Activated CD4-positive, alpha-beta T cell treated with anti-CD3 and anti-CD28 coated beads, Interleukin-2, amount 10 ng/mL, durations not matched to agents 7 days and 5 days (primary cell): Measurements from ENCODE around the gene TBC1D14. TPM values are rescaled to one million over a fixed set of nuclear protein-coding genes. Genes with fewer than 3 reads are reported as not detected.
A peak's percentile ranks its signal among the peaks of the same experiment; 100 is the strongest.

ENCODE experiments used
- CTCF ChIA-PET: fragments of 350-600 bp; sonication (Branson Sonifier 250); formaldehyde crosslinking; loops from one replicate; lab custom pipeline; 2021; ENCODE audit warnings: antibody characterized with exemption; lab: Charles Lee
- POLR2A ChIA-PET: fragments of 350-600 bp; sonication (Branson Sonifier 250); formaldehyde crosslinking; loops from one replicate; lab custom pipeline; 2021; ENCODE audit warnings: antibody characterized with exemption; lab: Charles Lee
- DNase-seq: peaks from one replicate; pipeline ENCODE4 v3.0.0-alpha.2; 2020
- H3K27ac Mint-ChIP-seq: one replicate; pipeline ENCODE4 v1.8.0; 2021; ENCODE audit warnings: mild to moderate bottlenecking, moderate library complexity, mixed read lengths
- H3K27me3 Mint-ChIP-seq: one replicate; pipeline ENCODE4 v1.8.0; 2021; ENCODE audit warnings: mixed read lengths
- H3K36me3 Mint-ChIP-seq: one replicate; pipeline ENCODE4 v1.8.0; 2021; ENCODE audit warnings: low read depth, mixed read lengths
- H3K4me1 Mint-ChIP-seq: one replicate; pipeline ENCODE4 v1.8.0; 2021; ENCODE audit warnings: mixed read lengths
- H3K4me3 Mint-ChIP-seq: one replicate; pipeline ENCODE4 v1.8.0; 2021; ENCODE audit warnings: mild to moderate bottlenecking, moderate library complexity, mixed read lengths
- H3K9me3 Mint-ChIP-seq: one replicate; pipeline ENCODE4 v1.8.0; 2021; ENCODE audit warnings: mixed read lengths
- total RNA-seq, 2 experiments: library from RNA; stranded (reverse); gene quantifications; one replicate each; pipeline ENCODE4 v1.2.3, GENCODE V29; 2021

The TBC1D14 gene
- total RNA-seq, 2 experiments from 2014 or later, result 50.1 to 50.2 TPM

GRCh38 chr4:6962211-6963041, 52.8 kb downstream of the TBC1D14 start:
- no peak for DNase-seq
- H3K27ac Mint-ChIP-seq, result no peak overlapping the region
- CTCF ChIA-PET, result interaction anchor here (1.4 kb wide), 1 partner anchor 11 kb away, joined by 11 read pairs; no protein-coding TSS in a partner anchor
- no peaks in the 10 kb centered on the region for H3K9me3 Mint-ChIP-seq
- H3K36me3 Mint-ChIP-seq, result no peaks in the 10 kb centered on the region
- peaks cover 13% of the 10 kb centered on the region for H3K4me1 Mint-ChIP-seq
- H3K27me3 Mint-ChIP-seq, result no peaks in the 10 kb centered on the region
- POLR2A ChIA-PET, result no interaction called here
- H3K4me3 Mint-ChIP-seq, result no peak overlapping the region

GRCh38 chr4:6963139-6963611, 53.5 kb downstream of the TBC1D14 start:
- no peak overlapping the region for H3K27ac Mint-ChIP-seq
- ChIA-PET CTCF (interaction anchor here (1.4 kb wide), 1 partner anchor 11 kb away, joined by 11 read pairs; no protein-coding TSS in a partner anchor), POLR2A (no interaction called here)
- no peak for DNase-seq
- no peaks in the 10 kb centered on the region for H3K9me3 Mint-ChIP-seq
- H3K4me1 Mint-ChIP-seq, result peaks cover 12% of the 10 kb centered on the region
- peaks cover 2% of the 10 kb centered on the region for H3K36me3 Mint-ChIP-seq
- H3K4me3 Mint-ChIP-seq, result no peak overlapping the region
- no peaks in the 10 kb centered on the region for H3K27me3 Mint-ChIP-seq

DNA sequence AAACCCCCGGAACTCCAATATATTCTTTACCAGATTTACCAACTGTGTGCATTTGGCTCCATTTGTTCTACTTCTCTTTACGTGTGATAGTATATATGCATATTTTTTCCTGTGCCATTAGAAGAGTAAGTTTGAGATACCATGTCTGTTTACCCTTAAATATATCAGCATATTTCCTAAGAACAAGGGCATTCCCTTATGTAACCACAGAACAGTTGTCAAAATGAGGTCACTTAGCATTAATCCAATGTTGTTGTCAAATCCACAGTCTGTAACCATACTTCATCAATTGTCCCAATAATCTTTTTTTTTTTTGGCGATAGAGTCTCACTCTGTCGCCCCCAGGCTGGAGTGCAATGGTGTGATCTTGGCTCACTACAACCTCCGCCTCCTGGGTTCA, 55.2 kb downstream of the TBC1D14 start:
- ChIA-PET CTCF (interaction anchor here (2.0 to 2.1 kb wide), 2 partner anchors 9 to 17 kb away, joined by 4 to 8 read pairs; no protein-coding TSS in a partner anchor), POLR2A (no interaction called here)
- H3K27me3 Mint-ChIP-seq, result no peaks in the 10 kb centered on the region
- no peak for DNase-seq
- no peaks in the 10 kb centered on the region for H3K9me3 Mint-ChIP-seq
- H3K27ac Mint-ChIP-seq, result no peak overlapping the region
- peaks cover 5% of the 10 kb centered on the region for H3K36me3 Mint-ChIP-seq
- H3K4me3 Mint-ChIP-seq, result no peak overlapping the region
- H3K4me1 Mint-ChIP-seq, result peaks cover 12% of the 10 kb centered on the region

- H3K36me3 Mint-ChIP-seq, result peaks cover 5% of the 10 kb centered on the region
- no peak overlapping the region for H3K4me3 Mint-ChIP-seq
- no peaks in the 10 kb centered on the region for H3K9me3 Mint-ChIP-seq
- H3K27me3 Mint-ChIP-seq, result no peaks in the 10 kb centered on the region
- CTCF ChIA-PET, result interaction anchor here (0.6 to 2.1 kb wide), 3 partner anchors 9 to 49 kb away, joined by 3 to 8 read pairs (median 4); no protein-coding TSS in a partner anchor
- DNase-seq, result no peak
- peaks cover 12% of the 10 kb centered on the region for H3K4me1 Mint-ChIP-seq
- no peak overlapping the region for H3K27ac Mint-ChIP-seq
- POLR2A ChIA-PET, result no interaction called here
Observed at GRCh38 chr4:6965329-6965728, 55.7 kb downstream of the TBC1D14 start.

DNA sequence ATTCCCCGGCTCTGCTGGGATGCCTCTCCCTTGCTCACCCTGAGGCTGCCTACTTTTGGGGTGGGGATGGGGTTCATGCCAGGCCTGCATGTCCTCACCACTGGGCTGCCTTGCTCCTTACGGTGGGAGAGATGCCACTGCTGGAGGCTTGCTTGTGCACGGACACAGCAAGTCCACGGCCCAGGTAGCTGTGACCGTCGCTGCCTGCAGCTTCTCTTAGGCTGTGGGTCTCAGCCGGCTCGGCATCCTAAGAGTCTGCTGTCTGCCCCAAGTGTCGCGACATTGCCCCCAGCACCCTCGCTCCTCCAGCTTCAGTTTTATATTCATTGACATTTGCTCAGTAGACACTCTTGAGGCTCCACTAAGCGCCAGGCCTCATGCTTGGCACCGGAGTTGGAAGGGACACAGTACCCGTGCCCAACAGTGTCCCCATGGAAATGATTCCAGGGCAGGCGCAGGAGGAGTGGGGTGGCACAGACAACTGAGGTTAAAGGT, 58.3 kb downstream of the TBC1D14 start:
- H3K4me1 Mint-ChIP-seq, result peaks cover 14% of the 10 kb centered on the region
- no peaks in the 10 kb centered on the region for H3K9me3 Mint-ChIP-seq
- no peaks in the 10 kb centered on the region for H3K27me3 Mint-ChIP-seq
- no peak overlapping the region for H3K27ac Mint-ChIP-seq
- POLR2A ChIA-PET, result no interaction called here
- no peak for DNase-seq
- no peak overlapping the region for H3K4me3 Mint-ChIP-seq
- CTCF ChIA-PET, result interaction anchor here (2.1 kb wide), 1 partner anchor 17 kb away, joined by 7 read pairs; no protein-coding TSS in a partner anchor
- peaks cover 5% of the 10 kb centered on the region for H3K36me3 Mint-ChIP-seq

- Mint-ChIP-seq H3K36me3 (peaks cover 5% of the 10 kb centered on the region), H3K4me1 (peaks cover 17% of the 10 kb centered on the region), H3K27ac (no peak overlapping the region), H3K4me3 (no peak overlapping the region), H3K9me3 (no peaks in the 10 kb centered on the region), H3K27me3 (no peaks in the 10 kb centered on the region)
- CTCF ChIA-PET, result interaction anchor here (0.6 to 2.1 kb wide), 2 partner anchors 16 to 1088 kb away, joined by 3 to 7 read pairs; no protein-coding TSS in a partner anchor
- POLR2A ChIA-PET, result no interaction called here
- no peak for DNase-seq
Observed at GRCh38 chr4:6968496-6968895, 58.9 kb downstream of the TBC1D14 start.

GRCh38 chr4:6969826-6970800, 60.5 kb downstream of the TBC1D14 start:
- DNase-seq, result no peak
- no peaks in the 10 kb centered on the region for H3K9me3 Mint-ChIP-seq
- H3K27me3 Mint-ChIP-seq, result no peaks in the 10 kb centered on the region
- ChIA-PET CTCF (interaction anchor here (0.7 to 0.9 kb wide), 2 partner anchors 9 to 28 kb away, joined by 3 to 4 read pairs; no protein-coding TSS in a partner anchor), POLR2A (no interaction called here)
- H3K4me1 Mint-ChIP-seq, result peaks cover 18% of the 10 kb centered on the region
- no peak overlapping the region for H3K4me3 Mint-ChIP-seq
- peaks cover 5% of the 10 kb centered on the region for H3K36me3 Mint-ChIP-seq
- no peak overlapping the region for H3K27ac Mint-ChIP-seq

DNA sequence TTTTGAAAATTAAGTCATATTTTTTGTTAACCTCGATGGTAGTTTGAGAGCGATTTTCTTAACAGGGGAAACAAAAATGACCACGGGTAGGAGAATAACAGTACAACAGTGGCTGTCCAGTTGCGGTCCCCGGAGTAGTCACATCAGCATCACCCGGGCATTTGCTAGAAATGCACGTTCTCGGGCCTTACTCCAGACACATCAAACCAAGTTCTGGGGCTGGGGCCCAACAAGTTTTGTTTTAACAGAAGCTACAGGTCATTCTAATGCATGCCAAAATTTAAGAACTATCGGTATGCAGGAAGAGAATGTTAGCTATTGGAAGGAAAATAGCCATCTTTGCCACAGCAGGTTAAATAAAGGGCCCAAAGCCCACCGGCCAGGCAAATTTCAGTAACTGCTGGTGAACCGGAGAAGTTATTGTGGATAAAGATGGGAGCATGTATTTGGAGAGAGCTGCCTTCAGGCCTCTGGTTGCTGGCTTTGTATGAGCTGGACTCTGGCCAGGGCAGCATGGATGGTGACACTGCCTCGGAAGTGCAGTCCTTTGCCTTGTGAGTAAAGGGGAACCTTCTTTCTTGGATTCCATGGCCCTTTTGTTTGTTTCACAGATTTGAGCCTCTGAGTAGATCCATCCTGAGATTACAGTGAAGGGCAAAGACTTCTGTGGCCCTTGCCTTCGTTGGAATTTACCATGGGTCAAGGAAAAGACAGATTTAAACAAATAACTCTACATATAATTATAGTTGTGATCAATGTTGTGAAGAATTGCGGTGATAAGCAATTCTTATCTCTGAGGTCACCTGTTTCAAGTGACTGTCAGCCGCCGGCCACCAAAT, 62.1 kb downstream of the TBC1D14 start:
- peaks cover 11% of the 10 kb centered on the region for H3K36me3 Mint-ChIP-seq
- ChIA-PET POLR2A (no interaction called here), CTCF (interaction anchor here (0.9 to 1.6 kb wide), 2 partner anchors 15 to 71 kb away, joined by 3 read pairs; a partner anchor contains a TSS)
- H3K4me3 Mint-ChIP-seq, result no peak overlapping the region
- no peak for DNase-seq
- no peaks in the 10 kb centered on the region for H3K27me3 Mint-ChIP-seq
- peaks cover 19% of the 10 kb centered on the region for H3K4me1 Mint-ChIP-seq
- H3K27ac Mint-ChIP-seq, result no peak overlapping the region
- no peaks in the 10 kb centered on the region for H3K9me3 Mint-ChIP-seq

- H3K27me3 Mint-ChIP-seq, result no peaks in the 10 kb centered on the region
- ChIA-PET POLR2A (no interaction called here), CTCF (interaction anchor here (0.9 to 1.6 kb wide), 2 partner anchors 16 to 70 kb away, joined by 3 read pairs; a partner anchor contains a TSS)
- no peaks in the 10 kb centered on the region for H3K9me3 Mint-ChIP-seq
- H3K4me3 Mint-ChIP-seq, result no peak overlapping the region
- H3K36me3 Mint-ChIP-seq, result peaks cover 11% of the 10 kb centered on the region
- H3K27ac Mint-ChIP-seq, result no peak overlapping the region
- no peak for DNase-seq
- H3K4me1 Mint-ChIP-seq, result peaks cover 19% of the 10 kb centered on the region
Observed at GRCh38 chr4:6972375-6972650, 62.7 kb downstream of the TBC1D14 start.

DNA sequence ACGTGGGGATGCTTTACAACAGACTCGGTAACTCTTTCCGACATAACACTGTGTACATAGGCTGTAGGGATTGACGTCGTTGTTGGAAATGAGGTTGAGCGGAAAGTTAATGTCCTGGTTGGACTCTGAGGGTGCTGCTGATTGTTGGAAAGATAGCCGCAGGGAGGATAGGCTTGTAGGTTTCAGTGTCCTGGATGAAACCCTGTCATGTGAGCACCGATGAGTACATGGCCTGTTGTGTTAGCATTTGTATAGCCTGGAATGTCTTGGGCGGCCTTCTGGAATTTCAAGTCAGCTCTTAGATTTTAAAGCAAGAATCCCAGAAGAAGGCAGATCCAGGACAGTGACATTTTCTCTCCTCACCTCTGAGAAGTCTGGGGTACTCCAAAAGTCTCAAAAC, 63.3 kb downstream of the TBC1D14 start:
- Mint-ChIP-seq H3K27me3 (no peaks in the 10 kb centered on the region), H3K4me3 (no peak overlapping the region), H3K4me1 (peaks cover 19% of the 10 kb centered on the region), H3K9me3 (no peaks in the 10 kb centered on the region), H3K27ac (no peak overlapping the region), H3K36me3 (peaks cover 11% of the 10 kb centered on the region)
- ChIA-PET POLR2A (no interaction called here), CTCF (interaction anchor here (0.7 to 2.2 kb wide), 6 partner anchors 9 to 70 kb away, joined by 3 to 11 read pairs (median 5); a partner anchor contains a TSS)
- no peak for DNase-seq

GRCh38 chr4:6974138-6974848, 64.7 kb downstream of the TBC1D14 start:
- no peak overlapping the region for H3K27ac Mint-ChIP-seq
- peak; percentile 87 for DNase-seq
- H3K27me3 Mint-ChIP-seq, result no peaks in the 10 kb centered on the region
- CTCF ChIA-PET, result interaction anchor here (0.6 to 2.2 kb wide), 15 partner anchors 9 to 334 kb away, joined by 3 to 11 read pairs (median 4); partner anchors contain the start of gene MRFAP1
- POLR2A ChIA-PET, result no interaction called here
- H3K4me1 Mint-ChIP-seq, result peaks cover 19% of the 10 kb centered on the region
- no peaks in the 10 kb centered on the region for H3K9me3 Mint-ChIP-seq
- H3K4me3 Mint-ChIP-seq, result no peak overlapping the region
- H3K36me3 Mint-ChIP-seq, result peaks cover 11% of the 10 kb centered on the region
